ENCODE measurements around the gene AVPR2. TPM values are rescaled to one million over a fixed set of nuclear protein-coding genes. Genes with fewer than 3 reads are reported as not detected.

The AVPR2 gene
- total RNA-seq, 1 donor from 2014 or later: 3.1 TPM

GRCh38 chrX:153935326-153935851, 30.9 kb downstream of the AVPR2 start:
- TF ChIP-seq CTCF (IDR thresholded peaks at IDR 0.05; ENCODE audit: borderline replicate concordance): no peak
- Histone ChIP-seq H3K36me3 (peaks cover 23% of the 10 kb centered on the region), H3K27ac (replicated peaks) (peak overlapping the region; percentile 82), H3K4me3 (peak overlapping the region; percentile 79), H3K4me1 (peaks cover 27% of the 10 kb centered on the region), H3K9me3 (replicated peaks) (no peaks in the 10 kb centered on the region), H3K27me3 (ENCODE audit: low read depth) (no peaks in the 10 kb centered on the region)
- intact Hi-C loops (cut with micrococcal nuclease): no loop called here
- no peak for DNase-seq

GRCh38 chrX:153937056-153937455, 32.6 kb downstream of the AVPR2 start:
- Histone ChIP-seq H3K27ac (replicated peaks) (no peak overlapping the region), H3K36me3 (peaks cover 6% of the 10 kb centered on the region), H3K9me3 (replicated peaks) (no peaks in the 10 kb centered on the region), H3K4me3 (no peak overlapping the region), H3K4me1 (peaks cover 27% of the 10 kb centered on the region), H3K27me3 (ENCODE audit: low read depth) (no peaks in the 10 kb centered on the region)
- no peak for DNase-seq
- intact Hi-C loops (cut with micrococcal nuclease): no loop called here
- no peak for TF ChIP-seq CTCF (IDR thresholded peaks at IDR 0.05; ENCODE audit: borderline replicate concordance)

GRCh38 chrX:153938226-153938786, 33.8 kb downstream of the AVPR2 start:
- H3K9me3 ChIP-seq (replicated peaks): no peaks in the 10 kb centered on the region
- intact Hi-C loops (cut with micrococcal nuclease): no loop called here
- no peaks in the 10 kb centered on the region for H3K27me3 ChIP-seq (ENCODE audit: low read depth)
- H3K4me3 ChIP-seq: no peak overlapping the region
- peaks cover 18% of the 10 kb centered on the region for H3K4me1 ChIP-seq
- DNase-seq: no peak
- H3K36me3 ChIP-seq: no peaks in the 10 kb centered on the region
- H3K27ac ChIP-seq (replicated peaks): no peak overlapping the region
- no peak for TF ChIP-seq CTCF (IDR thresholded peaks at IDR 0.05; ENCODE audit: borderline replicate concordance)

- no peak overlapping the region for H3K27ac ChIP-seq (replicated peaks)
- intact Hi-C loops (cut with micrococcal nuclease): no loop called here
- peaks cover 16% of the 10 kb centered on the region for H3K4me1 ChIP-seq
- TF ChIP-seq CTCF (IDR thresholded peaks at IDR 0.05; ENCODE audit: borderline replicate concordance): no peak
- no peaks in the 10 kb centered on the region for H3K9me3 ChIP-seq (replicated peaks)
- H3K4me3 ChIP-seq: no peak overlapping the region
- no peaks in the 10 kb centered on the region for H3K27me3 ChIP-seq (ENCODE audit: low read depth)
- DNase-seq: no peak
- no peaks in the 10 kb centered on the region for H3K36me3 ChIP-seq
Measured at GRCh38 chrX:153939573-153939972, 35.1 kb downstream of the AVPR2 start.

- H3K9me3 ChIP-seq (replicated peaks): no peaks in the 10 kb centered on the region
- no peak for TF ChIP-seq CTCF (IDR thresholded peaks at IDR 0.05; ENCODE audit: borderline replicate concordance)
- peak overlapping the region; percentile 33 for H3K4me3 ChIP-seq
- H3K27ac ChIP-seq (replicated peaks): peak overlapping the region; percentile 52
- H3K27me3 ChIP-seq (ENCODE audit: low read depth): no peaks in the 10 kb centered on the region
- no peak for DNase-seq
- H3K36me3 ChIP-seq: no peaks in the 10 kb centered on the region
- intact Hi-C loops (cut with micrococcal nuclease): no loop called here
- peaks cover 11% of the 10 kb centered on the region for H3K4me1 ChIP-seq
Measured at GRCh38 chrX:153941336-153942252, 37.1 kb downstream of the AVPR2 start.

Data from left ventricle myocardium inferior (tissue), 1 donor.